Activated CD4-positive, alpha-beta memory T cell treated with anti-CD3 and anti-CD28 coated beads for 36 hours (primary cell): ENCODE measurements around the gene PRR3. TPM values are rescaled to one million over a fixed set of nuclear protein-coding genes. Genes with fewer than 3 reads are reported as not detected.
"Not testable (repeated sequence)": the region's sequence is repeated elsewhere in the genome, so short reads cannot be mapped to it uniquely, and the experiment has no call there.

ENCODE experiments used
- CTCF ChIA-PET: fragments of 350-600 bp; sonication (Branson Sonifier 250); formaldehyde crosslinking; loops from one replicate; lab custom pipeline; 2021; ENCODE audit warnings: antibody characterized with exemption, inconsistent platforms; lab: Charles Lee
- POLR2A ChIA-PET: fragments of 350-600 bp; sonication (Branson Sonifier 250); formaldehyde crosslinking; loops from one replicate; lab custom pipeline; 2021; ENCODE audit warnings: antibody characterized with exemption; lab: Charles Lee
- DNase-seq: peaks from one replicate; pipeline ENCODE4 v3.0.0-alpha.2; 2020
- H3K27ac Mint-ChIP-seq: one replicate; pipeline ENCODE4 v1.8.0; 2021; ENCODE audit warnings: mixed read lengths
- H3K27me3 Mint-ChIP-seq: one replicate; pipeline ENCODE4 v1.8.0; 2021; ENCODE audit warnings: mixed read lengths
- H3K36me3 Mint-ChIP-seq: one replicate; pipeline ENCODE4 v1.8.0; 2021; ENCODE audit warnings: mixed read lengths
- H3K4me1 Mint-ChIP-seq: one replicate; pipeline ENCODE4 v1.8.0; 2021; ENCODE audit warnings: low read depth, mixed read lengths
- H3K4me3 Mint-ChIP-seq: one replicate; pipeline ENCODE4 v1.8.0; 2021; ENCODE audit warnings: mild to moderate bottlenecking, mixed read lengths
- H3K9me3 Mint-ChIP-seq: one replicate; pipeline ENCODE4 v1.8.0; 2021; ENCODE audit warnings: mixed read lengths
- intact Hi-C: fragments of 100-400 bp; cut with micrococcal nuclease; formaldehyde crosslinking; loops from one replicate; pipeline ENCODE4 v1.15.1; 2023
- total RNA-seq, 2 experiments: library from RNA; stranded (reverse); gene quantifications; one replicate each; pipeline ENCODE4 v1.2.3, GENCODE V29; 2021

PRR3 gene
- total RNA-seq, 2 experiments from 2014 or later = 22.4 to 22.6 TPM

- POLR2A ChIA-PET = interaction anchor here (0.7 to 5.9 kb wide), 16 partner anchors 10 to 144 kb away, joined by 3 to 35 read pairs (median 4); partner anchors contain the start of genes C6orf136, MRPS18B and PPP1R10
- H3K9me3 Mint-ChIP-seq, H3K4me1 Mint-ChIP-seq, H3K27me3 Mint-ChIP-seq, H3K4me3 Mint-ChIP-seq: not testable (repeated sequence)
- CTCF ChIA-PET = interaction anchor here (0.6 to 6.0 kb wide), 37 partner anchors 9 to 490 kb away, joined by 3 to 98 read pairs (median 6); partner anchors contain the start of genes ABCF1, C6orf136, DHX16 and PRR3
- H3K27ac Mint-ChIP-seq = peak overlapping the region; percentile 63
- peaks cover 23% of the 10 kb centered on the region for H3K36me3 Mint-ChIP-seq
- DNase-seq = peak; percentile 85
- intact Hi-C loops = loop anchor here (1.0 to 2.0 kb wide), 3 partner anchors 53 to 144 kb away; no protein-coding TSS in a partner anchor
These were observed 40.4 kb downstream of the PRR3 start for GRCh38 chr6:30597315-30598144.

DNA sequence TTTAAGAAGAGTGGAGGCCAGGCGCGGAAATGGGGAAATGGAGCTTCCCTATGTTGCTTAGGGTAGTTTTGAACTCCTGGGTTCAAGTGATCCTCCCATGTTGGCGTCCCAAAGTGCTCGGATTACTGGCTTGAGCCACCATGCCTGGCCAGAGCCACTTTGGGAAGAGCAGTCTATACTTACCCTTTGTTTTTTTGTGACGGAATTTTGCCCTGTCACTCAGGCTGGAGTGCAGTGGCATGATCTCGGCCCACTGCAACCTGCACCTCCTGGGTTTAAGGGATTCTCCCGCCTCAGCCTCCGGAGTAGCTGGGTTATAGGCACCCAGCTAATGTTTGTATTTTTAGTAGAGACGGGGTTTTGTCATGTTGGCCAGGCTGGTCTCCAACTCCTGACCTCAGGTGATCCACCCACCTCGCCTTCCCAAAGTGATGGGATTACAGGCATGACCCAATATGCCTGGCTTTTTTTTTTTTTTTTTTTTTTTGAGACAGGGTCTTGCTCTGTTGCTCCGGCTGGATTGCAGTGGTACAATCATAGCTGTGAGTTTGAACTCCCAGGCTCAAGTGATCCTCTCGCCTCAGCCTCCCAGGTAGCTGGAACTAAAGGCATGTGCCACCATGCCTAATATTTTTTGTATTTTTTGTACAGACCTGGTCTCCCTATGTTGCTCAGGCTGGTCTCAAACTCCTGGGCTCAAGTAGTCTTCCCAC lies 42.0 kb downstream of the PRR3 start:
- Mint-ChIP-seq H3K9me3 (no peaks in the 10 kb centered on the region), H3K4me3 (no peak overlapping the region), H3K4me1 (peaks cover 12% of the 10 kb centered on the region), H3K27ac (no peak overlapping the region), H3K36me3 (peaks cover 36% of the 10 kb centered on the region), H3K27me3 (no peaks in the 10 kb centered on the region)
- no peak for DNase-seq
- POLR2A ChIA-PET = interaction anchor here (0.6 to 5.9 kb wide), 8 partner anchors 14 to 843 kb away, joined by 3 to 35 read pairs (median 4); partner anchors contain the start of genes ABCF1 and C6orf136
- CTCF ChIA-PET = interaction anchor here (0.6 to 6.0 kb wide), 10 partner anchors 9 to 132 kb away, joined by 3 to 98 read pairs (median 14); partner anchors contain the start of gene ABCF1
- intact Hi-C loops = no loop called here

GRCh38 chr6:30599625-30600324 lies 42.7 kb downstream of the PRR3 start:
- CTCF ChIA-PET = interaction anchor here (0.6 to 6.0 kb wide), 12 partner anchors 11 to 131 kb away, joined by 3 to 98 read pairs (median 6); no protein-coding TSS in a partner anchor
- intact Hi-C loops = no loop called here
- POLR2A ChIA-PET = interaction anchor here (1.0 to 5.9 kb wide), 4 partner anchors 14 to 118 kb away, joined by 3 to 35 read pairs (median 4); partner anchors contain the start of gene ABCF1

GRCh38 chr6:30600451-30600961 lies 43.4 kb downstream of the PRR3 start:
- no peaks in the 10 kb centered on the region for H3K9me3 Mint-ChIP-seq
- no peak for DNase-seq
- H3K27me3 Mint-ChIP-seq = no peaks in the 10 kb centered on the region
- CTCF ChIA-PET = interaction anchor here (0.9 to 6.0 kb wide), 8 partner anchors 13 to 130 kb away, joined by 3 to 98 read pairs (median 5); no protein-coding TSS in a partner anchor
- POLR2A ChIA-PET = interaction anchor here (0.9 to 5.9 kb wide), 4 partner anchors 13 to 107 kb away, joined by 3 to 35 read pairs (median 3); partner anchors contain the start of gene ABCF1
- peaks cover 47% of the 10 kb centered on the region for H3K36me3 Mint-ChIP-seq
- no peak overlapping the region for H3K27ac Mint-ChIP-seq
- no peak overlapping the region for H3K4me3 Mint-ChIP-seq
- intact Hi-C loops = no loop called here
- H3K4me1 Mint-ChIP-seq = peaks cover 14% of the 10 kb centered on the region

More at GRCh38 chr6:30599625-30600324, 42.7 kb downstream of the PRR3 start:
- Mint-ChIP-seq H3K27ac (no peak overlapping the region), H3K27me3 (no peaks in the 10 kb centered on the region), H3K4me3 (no peak overlapping the region), H3K36me3 (peaks cover 43% of the 10 kb centered on the region), H3K9me3 (no peaks in the 10 kb centered on the region), H3K4me1 (peaks cover 14% of the 10 kb centered on the region)
- no peak for DNase-seq

GRCh38 chr6:30601436-30601814 lies 44.3 kb downstream of the PRR3 start:
- Mint-ChIP-seq H3K4me1 (peaks cover 18% of the 10 kb centered on the region), H3K27ac (peak overlapping the region; percentile 5), H3K4me3 (no peak overlapping the region), H3K27me3 (no peaks in the 10 kb centered on the region), H3K36me3 (peaks cover 54% of the 10 kb centered on the region), H3K9me3 (no peaks in the 10 kb centered on the region)
- POLR2A ChIA-PET = interaction anchor here (0.5 to 5.9 kb wide), 2 partner anchors 12 to 125 kb away, joined by 3 to 35 read pairs; no protein-coding TSS in a partner anchor
- intact Hi-C loops = no loop called here
- DNase-seq = no peak
- CTCF ChIA-PET = interaction anchor here (1.6 to 6.0 kb wide), 3 partner anchors 60 to 119 kb away, joined by 5 to 98 read pairs (median 9); no protein-coding TSS in a partner anchor

DNA sequence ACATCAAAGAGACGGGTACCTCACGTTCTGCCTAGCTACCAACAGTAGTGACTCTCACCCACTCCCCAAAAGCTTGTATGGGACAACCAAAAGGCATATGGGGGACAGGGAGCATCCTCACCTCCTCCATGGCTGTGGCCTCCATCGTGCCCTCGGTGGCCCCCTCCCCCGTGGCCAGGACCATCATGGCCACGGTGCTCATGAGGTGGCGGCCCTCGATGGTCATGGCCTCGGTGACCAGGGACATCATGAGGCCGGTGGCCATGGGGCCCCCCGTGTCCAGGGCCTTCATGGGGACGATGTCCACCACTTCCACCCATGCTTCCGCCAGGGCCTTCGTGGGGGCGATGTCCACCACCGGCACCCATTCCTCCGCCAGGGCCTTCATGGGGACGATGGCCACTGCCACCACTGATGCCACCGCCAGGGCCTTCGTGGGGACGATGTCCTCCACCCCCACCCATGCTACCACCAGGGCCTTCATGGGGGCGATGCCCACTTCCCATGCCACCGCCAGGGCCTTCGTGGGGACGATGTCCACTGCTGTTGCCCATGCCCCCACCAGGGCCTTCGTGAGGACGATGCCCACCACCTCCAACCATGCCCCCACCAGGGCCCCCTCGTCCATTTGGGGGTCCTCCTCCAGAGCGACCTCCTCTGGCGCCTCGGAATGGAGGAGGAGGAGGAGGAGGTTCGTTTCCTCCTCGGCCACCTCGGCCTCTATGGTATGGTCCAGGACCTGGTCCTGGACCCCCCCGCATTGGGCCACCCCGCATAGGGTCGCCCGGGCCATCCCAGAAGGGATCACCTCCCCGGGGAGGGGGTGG lies 44.9 kb downstream of the PRR3 start:
- Mint-ChIP-seq H3K27ac (peak overlapping the region; percentile 5), H3K4me1 (peaks cover 20% of the 10 kb centered on the region), H3K36me3 (peaks cover 57% of the 10 kb centered on the region), H3K9me3 (no peaks in the 10 kb centered on the region), H3K4me3 (no peak overlapping the region), H3K27me3 (no peaks in the 10 kb centered on the region)
- no peak for DNase-seq
- CTCF ChIA-PET = interaction anchor here (2.4 kb wide), 1 partner anchor 61 kb away, joined by 9 read pairs; no protein-coding TSS in a partner anchor
- intact Hi-C loops = no loop called here
- POLR2A ChIA-PET = interaction anchor here (5.9 kb wide), 1 partner anchor 11 kb away, joined by 35 read pairs; no protein-coding TSS in a partner anchor

- H3K27ac Mint-ChIP-seq = no peak overlapping the region
- ChIA-PET CTCF (interaction anchor here (1.2 kb wide), 1 partner anchor 310 kb away, joined by 3 read pairs; the partner anchor contains the start of gene VARS2), POLR2A (no interaction called here)
- intact Hi-C loops = no loop called here
- H3K9me3 Mint-ChIP-seq = no peaks in the 10 kb centered on the region
- no peak overlapping the region for H3K4me3 Mint-ChIP-seq
- DNase-seq = no peak
- no peaks in the 10 kb centered on the region for H3K27me3 Mint-ChIP-seq
- H3K36me3 Mint-ChIP-seq = peaks cover 63% of the 10 kb centered on the region
- H3K4me1 Mint-ChIP-seq = peaks cover 25% of the 10 kb centered on the region
These were observed 46.9 kb downstream of the PRR3 start for GRCh38 chr6:30603961-30604360.

GRCh38 chr6:30610065-30610464 lies 53.0 kb downstream of the PRR3 start:
- H3K4me1 Mint-ChIP-seq = peaks cover 70% of the 10 kb centered on the region
- intact Hi-C loops = no loop called here
- peaks cover 68% of the 10 kb centered on the region for H3K36me3 Mint-ChIP-seq
- H3K9me3 Mint-ChIP-seq = no peaks in the 10 kb centered on the region
- no peak for DNase-seq
- CTCF ChIA-PET = interaction anchor here (0.9 to 1.6 kb wide), 7 partner anchors 12 to 477 kb away, joined by 3 to 9 read pairs (median 5); no protein-coding TSS in a partner anchor
- H3K4me3 Mint-ChIP-seq = no peak overlapping the region
- POLR2A ChIA-PET = interaction anchor here (0.7 to 1.3 kb wide), 4 partner anchors 12 to 39 kb away, joined by 3 to 4 read pairs (median 3); partner anchors contain the start of gene ABCF1
- peak overlapping the region; percentile 62 for H3K27ac Mint-ChIP-seq
- H3K27me3 Mint-ChIP-seq = no peaks in the 10 kb centered on the region

- intact Hi-C loops = no loop called here
These were observed 54.2 kb downstream of the PRR3 start for GRCh38 chr6:30611150-30611855.

More at GRCh38 chr6:30611150-30611855, 54.2 kb downstream of the PRR3 start:
- Mint-ChIP-seq H3K4me3 (no peak overlapping the region), H3K4me1 (peaks cover 71% of the 10 kb centered on the region), H3K9me3 (no peaks in the 10 kb centered on the region), H3K27ac (peak overlapping the region; percentile 62), H3K27me3 (no peaks in the 10 kb centered on the region), H3K36me3 (peaks cover 71% of the 10 kb centered on the region)
- no peak for DNase-seq
- POLR2A ChIA-PET = interaction anchor here (0.6 to 3.7 kb wide), 6 partner anchors 12 to 132 kb away, joined by 3 to 35 read pairs (median 4); partner anchors contain the start of genes ABCF1 and IER3
- CTCF ChIA-PET = interaction anchor here (0.6 to 4.2 kb wide), 11 partner anchors 13 to 476 kb away, joined by 3 to 22 read pairs (median 4); no protein-coding TSS in a partner anchor
